NCI-H2196 (cell line): Measurements from ENCODE around the gene APOA1.
"Not testable (repeated sequence)": the region's sequence is repeated elsewhere in the genome, so short reads cannot be mapped to it uniquely, and the experiment has no call there.

Experiments
- DNase-seq: peaks from one replicate; lab custom pipeline; 2025; ENCODE audit not compliant: unreplicated experiment; lab: John Stamatoyannopoulos, UW

APOA1 gene

DNA sequence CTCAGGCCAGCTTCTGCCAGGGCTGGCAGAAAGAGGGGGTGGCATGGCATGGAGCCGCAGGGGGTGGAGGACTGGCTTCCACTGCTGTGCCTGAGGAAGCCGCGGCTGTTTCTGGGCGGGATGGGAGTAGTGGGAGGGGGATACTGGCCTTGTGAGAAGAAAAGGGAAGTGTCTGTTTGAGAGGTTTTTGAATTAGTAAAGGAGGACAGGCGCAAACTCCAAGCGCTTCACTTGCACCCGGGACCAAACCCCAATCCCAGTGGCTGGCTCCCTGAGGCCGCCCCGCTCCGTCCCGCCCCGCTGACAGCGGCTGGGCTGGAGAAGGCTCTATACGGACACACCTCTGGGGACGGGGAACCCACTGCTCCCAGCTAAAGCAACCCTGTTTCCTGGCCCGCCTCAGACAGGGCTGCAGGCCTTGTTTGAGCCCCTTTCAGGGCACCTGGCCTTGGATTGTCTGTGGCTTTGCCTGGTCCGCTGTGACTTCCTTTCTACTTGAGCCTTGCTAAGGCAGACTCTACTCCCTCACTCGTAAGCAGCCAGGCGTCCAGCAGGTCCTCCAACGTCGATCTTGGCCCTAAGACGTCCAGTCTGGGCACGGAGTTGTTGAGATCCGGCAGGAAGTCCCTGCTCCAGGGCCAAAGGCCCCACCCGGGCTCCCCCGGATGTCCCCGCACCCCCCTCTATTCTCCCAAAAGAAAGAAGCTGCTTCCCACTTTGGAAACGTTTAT, 2.2 kb downstream of the APOA1 start:
- DNase-seq: no peak

DNA sequence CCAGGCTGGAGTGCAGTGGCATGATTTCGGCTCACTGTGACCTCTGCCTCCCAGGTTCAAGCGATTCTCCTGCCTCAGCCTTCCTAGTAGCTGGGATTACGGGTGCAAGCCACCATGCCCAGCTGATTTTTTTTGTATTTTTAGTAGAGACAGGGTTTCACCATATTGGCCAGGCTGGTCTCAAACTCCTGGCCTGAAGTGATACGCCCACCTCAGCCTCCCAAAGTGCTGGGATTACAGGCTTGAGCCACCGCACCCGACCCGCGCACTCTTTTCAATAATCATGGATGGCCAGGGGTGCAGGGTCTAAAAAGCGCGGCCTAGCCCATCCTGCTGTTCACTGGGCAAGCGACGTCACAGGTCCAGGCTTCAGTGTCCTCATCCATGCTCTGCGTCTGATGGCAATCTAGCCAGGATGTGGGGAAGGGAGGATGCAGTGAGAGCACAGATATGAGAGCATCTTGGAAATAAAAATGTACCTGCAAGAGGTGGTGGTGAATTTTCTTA, 2.8 kb downstream of the APOA1 start:
- DNase-seq: not testable (repeated sequence)

DNA sequence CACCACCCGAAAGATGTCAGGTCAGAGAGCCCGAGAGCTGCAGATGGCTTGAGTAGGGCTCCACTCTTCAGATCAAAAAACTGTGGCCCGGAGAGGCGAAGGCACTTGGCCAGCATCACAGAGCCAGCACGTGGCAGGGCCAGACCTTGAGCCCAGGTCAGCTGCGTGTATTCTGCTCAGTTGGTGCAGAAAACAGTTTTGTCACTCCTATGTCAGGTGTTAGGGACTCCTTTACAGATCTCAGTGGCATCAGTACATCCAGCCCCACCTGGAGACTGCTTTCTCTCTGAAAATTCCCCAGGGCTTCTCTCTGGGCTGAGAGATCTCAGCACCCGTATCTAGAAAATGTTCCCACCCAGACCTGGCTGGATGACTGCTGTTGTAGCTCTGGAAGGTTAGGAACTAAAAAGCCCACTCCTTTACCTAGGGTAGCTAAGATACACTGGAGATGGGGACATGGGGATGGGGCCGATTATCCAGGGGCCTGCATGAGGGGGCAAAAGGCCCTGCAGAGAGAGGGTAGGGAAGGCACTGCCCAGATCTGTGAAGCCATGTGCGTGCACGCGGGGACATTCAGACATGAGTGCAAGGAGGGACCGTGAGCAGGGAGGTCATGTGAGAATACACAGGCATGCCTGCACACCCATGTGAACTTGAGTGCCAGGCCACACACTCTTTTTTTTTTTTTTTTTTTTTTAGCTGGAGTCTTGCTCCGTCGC, 3.4 kb downstream of the APOA1 start:
- no peak for DNase-seq

DNA sequence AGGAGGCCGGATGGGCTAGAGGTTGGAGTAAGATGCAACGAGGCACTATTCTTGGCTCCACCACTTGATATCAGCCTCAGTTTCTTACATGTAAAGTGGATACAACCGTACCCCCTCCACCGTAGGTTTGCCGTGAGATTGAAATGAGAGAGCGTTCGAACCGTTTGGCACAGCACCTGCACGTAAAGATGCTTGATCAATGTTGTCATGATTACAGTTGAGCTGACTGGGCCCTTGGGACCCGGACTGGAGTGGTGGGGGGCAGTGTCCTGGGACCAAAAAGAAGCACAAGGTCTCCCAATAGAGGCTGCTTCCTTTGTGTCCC, 4.0 kb downstream of the APOA1 start:
- no peak for DNase-seq

DNA sequence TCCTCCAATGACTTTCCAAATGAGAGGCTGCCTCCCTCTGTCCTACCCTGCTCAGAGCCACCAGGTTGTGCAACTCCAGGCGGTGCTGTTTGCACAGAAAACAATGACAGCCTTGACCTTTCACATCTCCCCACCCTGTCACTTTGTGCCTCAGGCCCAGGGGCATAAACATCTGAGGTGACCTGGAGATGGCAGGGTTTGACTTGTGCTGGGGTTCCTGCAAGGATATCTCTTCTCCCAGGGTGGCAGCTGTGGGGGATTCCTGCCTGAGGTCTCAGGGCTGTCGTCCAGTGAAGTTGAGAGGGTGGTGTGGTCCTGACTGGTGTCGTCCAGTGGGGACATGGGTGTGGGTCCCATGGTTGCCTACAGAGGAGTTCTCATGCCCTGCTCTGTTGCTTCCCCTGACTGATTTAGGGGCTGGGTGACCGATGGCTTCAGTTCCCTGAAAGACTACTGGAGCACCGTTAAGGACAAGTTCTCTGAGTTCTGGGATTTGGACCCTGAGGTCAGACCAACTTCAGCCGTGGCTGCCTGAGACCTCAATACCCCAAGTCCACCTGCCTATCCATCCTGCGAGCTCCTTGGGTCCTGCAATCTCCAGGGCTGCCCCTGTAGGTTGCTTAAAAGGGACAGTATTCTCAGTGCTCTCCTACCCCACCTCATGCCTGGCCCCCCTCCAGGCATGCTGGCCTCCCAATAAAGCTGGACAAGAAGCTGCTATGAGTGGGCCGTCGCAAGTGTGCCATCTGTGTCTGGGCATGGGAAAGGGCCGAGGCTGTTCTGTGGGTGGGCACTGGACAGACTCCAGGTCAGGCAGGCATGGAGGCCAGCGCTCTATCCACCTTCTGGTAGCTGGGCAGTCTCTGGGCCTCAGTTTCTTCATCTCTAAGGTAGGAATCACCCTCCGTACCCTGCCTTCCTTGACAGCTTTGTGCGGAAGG, 4.8 kb downstream of the APOA1 start:
- no peak for DNase-seq

DNA sequence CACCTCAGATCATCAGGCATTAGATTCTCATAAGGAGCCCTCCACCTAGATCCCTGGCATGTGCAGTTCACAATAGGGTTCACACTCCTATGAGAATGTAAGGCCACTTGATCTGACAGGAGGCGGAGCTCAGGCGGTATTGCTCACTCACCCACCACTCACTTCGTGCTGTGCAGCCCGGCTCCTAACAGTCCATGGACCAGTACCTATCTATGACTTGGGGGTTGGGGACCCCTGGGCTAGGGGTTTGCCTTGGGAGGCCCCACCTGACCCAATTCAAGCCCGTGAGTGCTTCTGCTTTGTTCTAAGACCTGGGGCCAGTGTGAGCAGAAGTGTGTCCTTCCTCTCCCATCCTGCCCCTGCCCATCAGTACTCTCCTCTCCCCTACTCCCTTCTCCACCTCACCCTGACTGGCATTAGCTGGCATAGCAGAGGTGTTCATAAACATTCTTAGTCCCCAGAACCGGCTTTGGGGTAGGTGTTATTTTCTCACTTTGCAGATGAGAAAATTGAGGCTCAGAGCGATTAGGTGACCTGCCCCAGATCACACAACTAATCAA, 5.6 kb downstream of the APOA1 start:
- DNase-seq: no peak

DNA sequence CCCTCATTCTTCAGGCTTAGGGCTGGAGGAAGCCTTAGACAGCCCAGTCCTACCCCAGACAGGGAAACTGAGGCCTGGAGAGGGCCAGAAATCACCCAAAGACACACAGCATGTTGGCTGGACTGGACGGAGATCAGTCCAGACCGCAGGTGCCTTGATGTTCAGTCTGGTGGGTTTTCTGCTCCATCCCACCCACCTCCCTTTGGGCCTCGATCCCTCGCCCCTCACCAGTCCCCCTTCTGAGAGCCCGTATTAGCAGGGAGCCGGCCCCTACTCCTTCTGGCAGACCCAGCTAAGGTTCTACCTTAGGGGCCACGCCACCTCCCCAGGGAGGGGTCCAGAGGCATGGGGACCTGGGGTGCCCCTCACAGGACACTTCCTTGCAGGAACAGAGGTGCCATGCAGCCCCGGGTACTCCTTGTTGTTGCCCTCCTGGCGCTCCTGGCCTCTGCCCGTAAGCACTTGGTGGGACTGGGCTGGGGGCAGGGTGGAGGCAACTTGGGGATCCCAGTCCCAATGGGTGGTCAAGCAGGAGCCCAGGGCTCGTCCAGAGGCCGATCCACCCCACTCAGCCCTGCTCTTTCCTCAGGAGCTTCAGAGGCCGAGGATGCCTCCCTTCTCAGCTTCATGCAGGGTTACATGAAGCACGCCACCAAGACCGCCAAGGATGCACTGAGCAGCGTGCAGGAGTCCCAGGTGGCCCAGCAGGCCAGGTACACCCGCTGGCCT, 7.1 kb downstream of the APOA1 start:
- no peak for DNase-seq

DNA sequence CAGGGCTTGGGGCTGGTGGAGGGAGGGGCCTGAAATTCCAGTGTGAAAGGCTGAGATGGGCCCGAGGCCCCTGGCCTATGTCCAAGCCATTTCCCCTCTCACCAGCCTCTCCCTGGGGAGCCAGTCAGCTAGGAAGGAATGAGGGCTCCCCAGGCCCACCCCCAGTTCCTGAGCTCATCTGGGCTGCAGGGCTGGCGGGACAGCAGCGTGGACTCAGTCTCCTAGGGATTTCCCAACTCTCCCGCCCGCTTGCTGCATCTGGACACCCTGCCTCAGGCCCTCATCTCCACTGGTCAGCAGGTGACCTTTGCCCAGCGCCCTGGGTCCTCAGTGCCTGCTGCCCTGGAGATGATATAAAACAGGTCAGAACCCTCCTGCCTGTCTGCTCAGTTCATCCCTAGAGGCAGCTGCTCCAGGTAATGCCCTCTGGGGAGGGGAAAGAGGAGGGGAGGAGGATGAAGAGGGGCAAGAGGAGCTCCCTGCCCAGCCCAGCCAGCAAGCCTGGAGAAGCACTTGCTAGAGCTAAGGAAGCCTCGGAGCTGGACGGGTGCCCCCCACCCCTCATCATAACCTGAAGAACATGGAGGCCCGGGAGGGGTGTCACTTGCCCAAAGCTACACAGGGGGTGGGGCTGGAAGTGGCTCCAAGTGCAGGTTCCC, 7.8 kb downstream of the APOA1 start, which contains the start of gene APOC3:
TSS of gene APOC3 (plus strand) at position 383 of the 659 bp plus-strand sequence. CDS start 676 bp downstream, outside the sequence.
- DNase-seq: no peak

DNA sequence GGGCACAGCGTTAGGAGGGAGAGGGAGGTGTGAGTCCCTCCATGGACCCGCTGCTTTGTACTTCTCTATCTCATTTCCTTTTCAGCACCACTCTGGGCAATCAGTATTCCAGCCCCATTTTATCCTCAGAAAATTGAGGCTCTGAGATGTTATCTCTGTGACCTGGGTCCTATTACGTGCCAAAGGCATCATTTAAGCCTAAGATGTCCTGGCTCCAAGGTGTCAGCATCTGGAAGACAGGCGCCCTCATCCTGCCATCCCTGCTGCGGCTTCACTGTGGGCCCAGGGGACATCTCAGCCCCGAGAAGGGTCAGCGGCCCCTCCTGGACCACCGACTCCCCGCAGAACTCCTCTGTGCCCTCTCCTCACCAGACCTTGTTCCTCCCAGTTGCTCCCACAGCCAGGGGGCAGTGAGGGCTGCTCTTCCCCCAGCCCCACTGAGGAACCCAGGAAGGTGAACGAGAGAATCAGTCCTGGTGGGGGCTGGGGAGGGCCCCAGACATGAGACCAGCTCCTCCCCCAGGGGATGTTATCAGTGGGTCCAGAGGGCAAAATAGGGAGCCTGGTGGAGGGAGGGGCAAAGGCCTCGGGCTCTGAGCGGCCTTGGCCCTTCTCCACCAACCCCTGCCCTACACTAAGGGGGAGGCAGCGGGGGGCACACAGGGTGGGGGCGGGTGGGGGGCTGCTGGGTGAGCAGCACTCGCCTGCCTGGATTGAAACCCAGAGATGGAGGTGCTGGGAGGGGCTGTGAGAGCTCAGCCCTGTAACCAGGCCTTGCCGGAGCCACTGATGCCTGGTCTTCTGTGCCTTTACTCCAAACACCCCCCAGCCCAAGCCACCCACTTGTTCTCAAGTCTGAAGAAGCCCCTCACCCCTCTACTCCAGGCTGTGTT, 8.5 kb downstream of the APOA1 start:
- DNase-seq: no peak

DNA sequence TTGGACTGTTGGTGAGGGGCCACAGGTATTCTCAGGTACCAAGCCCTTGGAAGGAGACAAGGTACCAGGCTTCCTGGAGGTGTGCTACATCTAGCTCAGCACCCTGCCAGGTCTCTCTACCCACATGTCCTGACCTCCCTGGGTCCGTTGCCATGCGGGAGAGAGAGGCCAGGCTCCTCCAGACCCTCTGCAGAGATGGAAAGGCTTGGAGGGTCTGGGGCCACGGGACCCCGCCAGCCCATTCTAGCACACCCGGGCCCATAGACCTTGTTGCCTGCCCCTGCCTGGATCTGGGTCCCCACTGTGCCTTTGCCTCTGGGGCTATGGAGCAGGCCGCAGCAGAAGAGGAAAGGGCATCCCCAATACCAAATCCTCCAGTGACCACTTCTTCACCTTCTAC, 10.0 kb downstream of the APOA1 start:
- no peak for DNase-seq

DNA sequence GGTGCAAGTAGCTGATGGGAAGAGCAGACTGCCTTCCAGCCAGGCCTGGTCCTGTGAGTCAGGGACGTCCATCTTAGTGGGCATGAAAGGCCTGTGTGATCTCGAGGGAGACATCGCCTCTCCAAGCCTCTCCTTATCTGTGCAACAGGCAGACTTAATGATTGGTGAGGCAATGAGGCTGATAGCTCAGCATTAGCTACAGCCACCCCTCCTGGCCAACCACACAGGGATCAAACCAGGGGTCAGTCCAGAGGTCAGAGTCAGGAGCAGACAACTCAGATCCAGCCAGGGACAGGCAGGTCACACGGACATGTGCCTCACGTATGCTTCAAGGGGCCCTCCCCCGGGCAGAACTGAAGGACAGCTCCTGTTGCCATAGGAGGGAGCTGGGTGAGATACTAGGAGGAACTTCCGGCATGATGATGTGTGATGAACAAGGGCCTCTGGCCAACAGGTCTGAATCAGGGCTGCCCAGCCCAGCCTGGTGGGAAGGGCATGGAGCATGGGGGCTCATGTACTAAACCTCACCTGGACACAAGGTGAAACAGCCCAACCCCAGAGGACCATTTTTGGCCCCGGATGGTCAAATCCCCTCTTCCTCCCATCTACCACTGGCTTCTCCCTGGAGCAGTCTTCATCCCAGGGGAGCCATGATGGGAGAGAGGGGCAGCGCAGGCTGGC, 10.5 kb downstream of the APOA1 start:
- no peak for DNase-seq

DNA sequence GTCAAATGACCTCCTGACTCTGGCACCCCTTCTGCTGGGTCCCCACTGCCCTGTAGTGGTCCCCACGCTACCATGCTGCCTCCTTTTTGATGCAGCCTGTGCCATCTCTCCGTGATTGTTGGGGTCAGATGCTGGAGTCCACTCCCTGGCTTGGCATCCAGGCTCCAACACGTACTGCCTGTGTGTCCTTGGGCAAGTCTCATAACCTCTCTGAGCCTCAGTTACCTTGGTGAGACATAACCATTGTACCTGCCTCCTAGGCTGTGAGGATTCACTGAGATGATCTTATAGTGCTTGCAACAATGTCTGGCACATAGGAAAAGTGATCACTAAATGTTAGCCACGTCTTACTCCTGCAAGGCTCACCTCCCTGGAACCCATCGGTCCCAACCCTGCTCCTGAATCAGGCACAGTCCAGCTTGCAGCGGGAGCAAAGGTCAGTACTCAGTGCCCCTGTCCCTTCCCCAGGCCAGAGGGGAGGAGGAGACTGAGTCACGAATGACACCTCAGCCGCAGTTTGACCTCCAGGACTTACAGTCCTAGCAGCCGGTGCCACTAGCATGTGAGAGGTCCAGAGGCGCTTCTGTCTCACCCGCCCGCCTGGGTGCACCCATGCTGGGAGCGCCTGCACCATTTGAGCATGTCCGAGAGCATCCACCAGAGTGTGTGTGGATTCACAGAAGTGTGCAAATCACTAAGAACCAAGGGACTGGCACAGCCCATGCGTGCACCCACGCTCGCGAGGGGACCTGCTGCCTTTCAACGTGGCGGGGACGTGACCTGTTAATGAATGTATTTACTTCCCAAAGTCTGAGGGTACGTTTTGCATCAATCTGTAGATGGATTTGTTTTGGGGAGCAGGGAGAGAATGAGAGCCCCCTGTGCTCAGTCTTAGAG, 11.3 kb downstream of the APOA1 start:
- DNase-seq: no peak

DNA sequence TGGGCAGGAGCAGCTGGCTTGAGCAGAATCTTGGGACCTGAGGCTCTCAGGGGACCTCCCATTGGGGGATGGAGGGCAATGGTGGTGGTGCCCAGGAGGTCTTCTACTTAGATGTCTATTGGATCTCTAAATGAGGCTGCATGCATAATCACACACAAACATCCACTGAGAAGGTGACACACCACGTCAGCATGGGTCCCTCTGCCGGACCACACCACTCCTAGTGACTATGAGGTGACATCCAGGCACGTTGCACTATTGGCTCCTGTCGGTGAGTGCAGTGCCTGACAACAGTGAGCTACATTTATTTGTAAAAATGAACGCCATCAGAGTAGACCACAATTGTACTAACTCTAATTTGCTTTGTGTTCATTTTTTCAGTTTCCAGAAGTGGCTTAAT, 12.0 kb downstream of the APOA1 start:
- DNase-seq: no peak

DNA sequence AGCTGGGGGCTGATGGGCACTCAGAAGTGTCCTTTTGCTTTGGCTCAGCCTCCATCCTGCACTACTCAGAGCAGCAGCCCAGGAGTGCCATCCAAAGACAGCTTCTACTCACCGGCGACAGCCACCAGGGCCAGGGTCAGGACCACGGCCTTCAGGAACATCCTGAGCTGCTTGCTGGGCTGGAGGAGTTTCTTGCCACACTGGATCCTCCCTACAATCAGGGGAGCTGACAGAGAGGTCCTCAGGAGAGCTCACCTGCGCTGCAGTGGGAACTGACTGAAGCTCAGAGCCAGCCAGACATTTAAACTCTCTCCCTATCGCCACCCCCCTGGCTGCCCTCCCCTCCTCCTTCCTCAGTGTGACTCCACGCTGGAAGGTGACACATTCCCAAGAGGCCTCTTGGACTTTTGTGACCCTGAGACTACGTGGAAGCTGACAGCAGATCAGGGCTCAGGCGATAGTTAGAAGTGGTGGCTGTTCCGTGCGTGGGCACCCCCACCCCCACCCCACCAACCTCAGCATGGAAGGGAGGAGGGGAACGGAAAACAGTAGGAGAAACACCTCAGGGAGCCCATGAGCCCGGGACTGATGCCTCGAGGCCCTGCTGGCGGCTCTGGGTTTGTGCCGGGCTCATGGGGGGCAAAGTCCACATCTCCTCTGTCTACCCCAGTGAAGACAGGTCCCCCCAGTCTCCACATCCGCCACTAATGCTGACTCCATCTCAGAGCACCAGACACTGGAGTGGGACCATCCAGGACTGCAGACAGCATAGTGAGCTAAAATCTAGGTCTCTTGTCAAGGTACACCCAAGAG, 14.2 kb downstream of the APOA1 start, which contains the start of gene APOA4:
TSS of gene APOA4 (minus strand) at position 274 of the 813 bp plus-strand sequence. CDS start at position 161, 113 bp downstream.
- no peak for DNase-seq

DNA sequence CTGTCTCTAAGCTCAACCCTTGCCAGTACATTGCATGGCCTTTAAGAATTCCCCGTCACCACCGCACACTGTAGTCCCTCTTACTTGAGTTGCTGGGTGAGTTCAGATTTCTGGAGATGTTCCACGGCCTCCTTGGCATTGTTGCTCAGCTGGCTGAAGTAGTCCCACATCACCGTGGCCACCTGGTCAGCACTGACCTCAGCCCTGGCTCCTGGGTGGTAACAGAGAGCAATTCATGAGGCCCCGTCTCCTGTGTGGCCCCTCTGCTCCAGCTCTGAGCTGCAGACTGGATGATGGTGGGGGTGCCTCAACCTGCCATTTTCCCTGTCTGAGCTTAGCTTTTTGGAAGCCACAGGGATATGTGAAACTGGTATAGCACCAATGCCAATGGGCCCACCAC, 14.8 kb downstream of the APOA1 start:
- no peak for DNase-seq
